HG03469 (cell line): Measurements from ENCODE around the gene ITGA11.
"Not testable (repeated sequence)": the region's sequence is repeated elsewhere in the genome, so short reads cannot be mapped to it uniquely, and the experiment has no call there.

Source experiments
- ATAC-seq: cut with Tn5 transposase; IDR thresholded peaks from one replicate; pipeline ENCODE4 v1.9.1; 2021; ENCODE audit warnings: mild to moderate bottlenecking, moderate library complexity, moderate number of reproducible peaks; ENCODE audit not compliant: unreplicated experiment

The ITGA11 gene

DNA sequence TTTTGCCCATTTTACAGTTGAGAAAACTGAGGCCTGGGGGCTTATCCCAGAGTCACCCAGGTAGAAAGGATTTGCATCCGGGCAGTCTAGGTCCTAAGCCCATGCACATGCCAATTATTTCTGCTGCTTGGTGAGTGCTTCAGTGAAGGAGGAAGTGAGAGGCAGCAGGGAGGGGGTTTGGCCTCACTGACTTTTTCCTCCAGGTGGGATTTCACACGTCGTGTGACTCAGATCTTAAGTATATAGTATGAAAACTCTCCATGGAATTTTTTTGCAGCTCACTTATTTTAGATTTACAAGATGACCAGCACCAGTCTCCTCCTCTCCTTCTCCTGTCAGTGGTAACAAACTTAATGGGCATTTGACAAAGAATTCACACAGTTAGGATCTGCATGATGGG lies 4.6 kb downstream of the ITGA11 start:
- ATAC-seq, result no peak

DNA sequence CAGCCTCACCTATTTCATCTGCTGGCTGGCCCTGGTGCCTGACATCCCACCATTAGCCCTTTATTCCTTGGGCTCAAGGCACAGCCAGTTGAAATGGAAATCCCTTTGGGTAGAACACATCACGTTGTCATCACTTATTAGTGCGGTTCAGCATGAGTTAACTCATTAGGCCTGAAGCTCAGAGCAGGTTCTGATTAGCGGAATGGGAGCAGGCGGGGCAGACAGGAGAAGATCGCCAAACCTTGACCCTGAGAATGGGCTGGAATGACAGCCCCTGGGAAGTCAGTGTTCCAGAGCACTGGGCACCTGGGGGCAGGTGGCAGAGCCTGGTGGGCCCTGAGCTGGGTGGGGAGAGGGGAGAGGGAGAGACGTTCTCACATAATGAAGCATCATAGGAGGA lies 5.8 kb downstream of the ITGA11 start:
- ATAC-seq, result no peak

GRCh38 chr15:68425428-68426060 lies 6.4 kb downstream of the ITGA11 start:
- ATAC-seq, result no peak

DNA sequence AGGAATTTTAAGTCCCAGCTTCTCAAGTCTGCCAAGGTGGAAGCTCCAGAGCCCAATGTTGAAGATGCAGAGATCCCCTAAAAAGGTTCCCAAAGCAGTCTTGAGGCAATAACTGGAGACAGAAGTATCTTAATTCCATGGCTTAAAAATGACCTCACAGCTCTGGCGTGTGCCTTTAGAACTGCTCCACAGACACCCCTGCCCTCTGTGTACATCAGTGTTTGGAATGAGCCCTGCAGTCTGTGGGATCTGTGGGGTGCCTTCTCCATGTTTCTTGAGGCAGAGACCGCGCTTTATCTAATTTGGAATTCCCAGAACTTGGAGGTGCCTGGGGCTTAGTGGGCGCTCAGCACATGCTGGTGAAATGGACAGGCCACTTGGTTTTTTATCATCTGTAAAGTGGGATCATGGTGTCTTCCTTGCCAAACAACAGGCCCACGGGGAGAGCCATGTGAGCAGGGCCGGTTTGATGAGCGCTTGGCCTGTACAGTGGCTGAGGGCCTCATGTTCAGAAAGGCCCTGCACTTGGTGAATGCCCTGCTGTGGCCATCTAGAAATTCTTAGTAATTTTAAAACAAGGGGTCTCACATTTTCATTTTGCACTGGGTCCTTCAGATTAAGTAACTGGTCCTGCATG lies 7.1 kb downstream of the ITGA11 start:
- no peak for ATAC-seq

GRCh38 chr15:68423359-68424296 lies 8.3 kb downstream of the ITGA11 start:
- ATAC-seq, result no peak

DNA sequence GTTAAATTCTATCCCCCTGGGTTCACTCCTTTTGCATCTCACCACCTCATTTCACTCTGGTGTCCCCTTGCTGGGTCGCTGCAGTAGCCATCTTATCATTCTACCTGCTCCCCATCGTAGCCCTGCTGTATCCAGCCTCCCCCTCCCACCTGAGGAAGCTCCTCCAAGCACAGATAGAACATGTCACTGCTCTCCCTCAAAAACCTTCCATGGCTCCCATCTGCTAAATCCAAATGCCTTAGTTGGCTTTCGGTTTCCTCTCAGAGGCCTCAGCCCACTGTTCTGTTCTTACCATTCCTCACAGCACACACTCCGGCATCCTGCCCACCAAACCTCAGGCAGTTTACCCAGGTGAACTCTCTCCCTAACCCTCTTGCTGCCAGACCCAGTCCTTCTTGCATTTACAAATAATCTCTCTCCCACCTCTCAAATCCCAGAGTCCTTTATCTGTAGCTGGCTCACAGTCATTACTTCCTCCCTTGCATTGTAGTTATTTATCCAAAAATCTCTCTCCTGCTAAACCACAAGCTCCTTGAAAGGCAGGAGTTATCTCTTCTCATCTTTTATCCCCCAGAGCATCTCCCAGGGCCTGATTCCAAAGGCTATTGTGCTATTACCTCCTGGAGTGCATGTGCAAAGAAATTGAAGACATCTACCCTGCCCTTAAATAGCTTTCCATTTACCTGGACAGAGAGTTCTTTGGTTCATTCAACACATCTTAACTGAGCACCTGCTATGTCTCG lies 9.4 kb downstream of the ITGA11 start:
- ATAC-seq, result not testable (repeated sequence)

- no peak for ATAC-seq
Observed at GRCh38 chr15:68421798-68422402, 10.1 kb downstream of the ITGA11 start.

GRCh38 chr15:68421115-68421551 lies 10.8 kb downstream of the ITGA11 start:
- ATAC-seq, result no peak

- ATAC-seq, result no peak
Observed at GRCh38 chr15:68420186-68420684, 11.7 kb downstream of the ITGA11 start.

DNA sequence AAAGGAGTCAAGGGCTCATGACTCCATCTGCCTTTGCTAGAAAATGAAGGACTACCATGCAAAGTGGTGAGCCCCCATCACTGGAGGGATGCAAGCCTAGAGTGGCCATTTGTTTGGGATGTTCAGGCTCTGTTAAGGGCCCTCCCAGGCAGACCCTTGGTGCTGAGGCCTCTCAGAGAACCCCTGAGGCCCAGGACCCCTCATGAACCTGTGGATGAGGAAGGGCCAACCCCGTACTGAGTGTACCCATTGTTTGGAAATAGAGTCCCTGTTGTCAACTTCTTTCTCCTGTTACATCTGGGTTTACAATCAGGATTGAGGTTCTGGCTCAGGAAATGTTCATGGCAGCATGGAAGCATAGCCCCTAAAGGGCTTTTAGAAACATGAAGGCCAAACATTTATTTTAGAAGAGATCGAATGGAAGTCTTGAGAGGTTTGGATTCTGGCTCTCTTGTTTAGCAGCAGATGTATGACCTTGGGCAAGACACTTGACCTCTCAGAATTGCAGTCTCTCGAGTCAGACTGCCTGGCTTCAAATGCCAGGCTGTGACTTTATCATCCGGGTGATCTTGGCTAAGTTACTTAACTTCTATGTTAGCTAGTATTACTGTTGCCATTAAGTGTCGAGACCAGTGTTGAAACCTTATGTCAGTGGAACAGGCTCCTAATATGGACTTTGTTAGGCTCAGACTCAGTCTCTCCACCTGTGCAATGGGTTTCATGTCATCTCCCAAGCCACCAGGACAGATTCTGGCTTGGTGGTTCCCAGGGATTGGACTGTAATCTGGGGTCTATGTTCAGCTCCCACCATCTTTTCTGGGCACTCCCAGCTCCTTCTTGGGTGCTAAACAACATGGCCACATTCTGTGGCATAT lies 12.4 kb downstream of the ITGA11 start:
- no peak for ATAC-seq

- ATAC-seq, result no peak
Observed at GRCh38 chr15:68418611-68419161, 13.3 kb downstream of the ITGA11 start.

DNA sequence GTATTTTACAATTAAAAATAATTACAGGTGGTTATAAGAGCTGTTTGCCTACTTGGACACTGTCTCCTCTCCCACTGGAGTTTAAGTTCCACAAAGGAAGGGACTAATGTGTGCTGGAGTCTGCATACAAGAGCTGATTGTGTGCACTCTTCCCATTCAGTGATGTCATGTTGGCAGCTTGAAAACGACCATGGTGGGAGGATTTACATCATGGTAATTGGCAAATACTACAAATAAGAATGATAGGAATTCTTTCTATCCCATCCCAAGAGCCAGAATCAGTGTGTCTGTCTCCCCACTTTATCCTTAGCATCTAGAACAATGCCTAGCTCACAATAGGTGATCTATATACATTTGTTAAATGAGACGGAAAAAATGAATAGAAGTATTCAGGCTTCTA lies 14.1 kb downstream of the ITGA11 start:
- no peak for ATAC-seq

DNA sequence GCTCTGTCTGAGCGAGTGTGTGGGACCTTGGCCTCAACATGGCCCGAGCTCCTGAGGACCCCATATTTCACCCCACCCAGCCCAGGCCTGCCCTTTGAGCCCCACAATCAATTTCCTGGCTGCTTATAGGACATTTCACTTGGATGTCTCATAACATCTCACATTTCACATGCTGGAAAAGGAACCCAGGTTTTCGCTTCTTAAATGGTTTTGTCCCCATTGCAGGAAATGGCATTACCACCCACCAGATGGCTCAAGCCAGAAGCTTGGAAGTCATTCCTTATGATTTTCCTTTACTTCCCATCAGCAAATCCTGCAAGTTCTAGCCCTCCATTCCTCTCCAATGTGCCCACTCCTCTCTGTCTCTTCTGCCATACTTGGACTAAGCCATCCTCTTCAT lies 14.9 kb downstream of the ITGA11 start:
- ATAC-seq, result no peak

DNA sequence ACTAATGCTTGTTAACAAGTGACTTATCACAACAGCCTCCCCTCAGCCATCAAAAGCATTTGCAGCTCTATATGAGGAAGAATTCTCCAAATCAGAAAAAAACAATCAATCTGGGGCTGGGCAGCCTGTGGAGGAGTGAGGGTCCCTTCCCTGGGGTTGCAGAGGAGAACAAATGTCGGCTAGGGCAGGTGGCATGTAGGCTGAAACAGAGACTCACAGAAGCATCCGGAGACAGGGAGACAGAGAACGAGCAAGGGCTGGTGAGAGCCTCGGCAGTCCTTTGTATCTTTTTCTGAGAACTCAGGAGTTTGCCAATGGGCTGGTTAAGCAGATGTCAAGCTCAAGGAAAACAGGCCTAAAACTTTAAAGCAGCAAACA lies 15.8 kb downstream of the ITGA11 start:
- no peak for ATAC-seq

DNA sequence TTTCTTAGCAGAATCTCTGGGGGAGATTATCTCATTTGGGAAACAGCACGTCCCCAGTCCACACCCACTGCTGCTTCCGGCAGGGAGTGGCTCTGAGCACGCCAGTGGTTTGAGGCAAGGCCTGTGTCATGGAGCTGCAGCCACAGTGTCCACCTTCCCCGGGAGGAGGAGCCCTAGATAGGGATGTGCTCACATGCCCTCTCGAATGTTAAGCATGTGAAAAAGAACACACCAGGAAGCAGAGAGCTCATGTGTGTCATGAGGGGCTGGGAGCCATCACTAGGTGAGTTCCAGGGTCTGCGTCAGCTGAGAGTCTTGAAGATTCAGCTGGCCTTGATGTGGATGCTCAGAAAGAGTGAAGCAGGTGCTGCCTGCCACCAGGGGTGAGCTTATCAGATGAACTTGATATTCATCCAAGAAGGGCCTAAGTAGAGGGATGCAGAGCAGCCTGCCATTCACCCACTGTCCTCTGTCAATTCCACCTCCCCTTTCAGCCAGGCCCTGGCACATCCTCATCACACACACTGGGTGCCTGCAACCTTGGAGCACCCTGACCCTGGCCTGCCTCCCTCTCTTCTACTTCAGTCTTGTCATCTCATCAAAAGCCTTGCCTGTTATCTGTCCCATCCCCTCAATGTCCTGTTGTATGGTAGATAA lies 16.3 kb downstream of the ITGA11 start:
- no peak for ATAC-seq

- ATAC-seq, result no peak
Observed at GRCh38 chr15:68415061-68415460, 16.9 kb downstream of the ITGA11 start.

- ATAC-seq, result no peak
Observed at GRCh38 chr15:68414591-68414990, 17.4 kb downstream of the ITGA11 start.

DNA sequence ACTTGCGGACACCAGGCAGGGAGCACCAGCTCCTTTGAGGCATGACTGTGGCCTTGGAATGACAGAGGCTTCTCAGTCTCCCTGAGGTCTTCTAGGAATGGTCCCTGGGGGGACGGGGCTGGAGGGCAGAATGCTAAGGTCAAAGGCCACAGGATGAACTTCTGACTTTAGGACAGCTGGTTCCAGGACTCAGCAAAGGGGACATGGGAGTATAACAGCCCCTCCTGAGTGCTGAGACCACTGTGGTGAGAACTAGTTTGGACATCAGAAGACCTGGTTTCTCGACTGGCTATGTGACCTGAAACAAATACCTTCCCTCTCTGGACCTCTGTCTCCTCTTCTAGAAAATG lies 17.8 kb downstream of the ITGA11 start:
- ATAC-seq, result no peak
